GM21423 (cell line): ENCODE measurements around the gene NKIRAS1.
A peak's percentile ranks its signal among the peaks of the same experiment; 100 is the strongest.
"Not testable (repeated sequence)": the region's sequence is repeated elsewhere in the genome, so short reads cannot be mapped to it uniquely, and the experiment has no call there.

Experiments
- ATAC-seq: cut with Tn5 transposase; IDR thresholded peaks from one replicate; pipeline ENCODE4 v1.9.1; 2021; ENCODE audit warnings: mild to moderate bottlenecking, moderate library complexity; ENCODE audit not compliant: unreplicated experiment

NKIRAS1 gene

GRCh38 chr3:23872330-23872729 is 44.5 kb downstream of the NKIRAS1 start:
- no peak for ATAC-seq

- not testable (repeated sequence) for ATAC-seq
Measured at GRCh38 chr3:23871361-23871760, 45.4 kb downstream of the NKIRAS1 start.

GRCh38 chr3:23870663-23871043 is 46.1 kb downstream of the NKIRAS1 start:
- not testable (repeated sequence) for ATAC-seq

- no peak for ATAC-seq
Measured at GRCh38 chr3:23869977-23870662, 46.7 kb downstream of the NKIRAS1 start.

- ATAC-seq = no peak
Measured at GRCh38 chr3:23867838-23868237, 49.0 kb downstream of the NKIRAS1 start.

- ATAC-seq = no peak
Measured at GRCh38 chr3:23867400-23867799, 49.4 kb downstream of the NKIRAS1 start.

GRCh38 chr3:23865595-23866396 is 51.0 kb downstream of the NKIRAS1 start:
- peak; percentile 74 for ATAC-seq

- no peak for ATAC-seq
Measured at GRCh38 chr3:23864931-23865330, 51.9 kb downstream of the NKIRAS1 start.

- no peak for ATAC-seq
Measured at GRCh38 chr3:23863060-23863459, 53.7 kb downstream of the NKIRAS1 start.

GRCh38 chr3:23861689-23862088 is 55.1 kb downstream of the NKIRAS1 start:
- no peak for ATAC-seq

GRCh38 chr3:23859839-23860382 is 56.9 kb downstream of the NKIRAS1 start:
- ATAC-seq = no peak

- no peak for ATAC-seq
Measured at GRCh38 chr3:23859012-23859743, 57.6 kb downstream of the NKIRAS1 start.

- no peak for ATAC-seq
Measured at GRCh38 chr3:23856286-23856685, 60.5 kb downstream of the NKIRAS1 start.

GRCh38 chr3:23849462-23849861 is 67.3 kb downstream of the NKIRAS1 start:
- ATAC-seq = not testable (repeated sequence)

GRCh38 chr3:23845326-23846216 is 71.2 kb downstream of the NKIRAS1 start:
- no peak for ATAC-seq

GRCh38 chr3:23843869-23844268 is 72.9 kb downstream of the NKIRAS1 start:
- no peak for ATAC-seq
